IPS DF 4.7 (cell line): ENCODE measurements around the gene CAMK2B.

Source experiments
- DNase-seq: peaks from one replicate; pipeline ENCODE4 v3.0.0-alpha.2; 2013; ENCODE audit warnings: low spot score; ENCODE audit errors: extremely low read depth

Gene CAMK2B

DNA sequence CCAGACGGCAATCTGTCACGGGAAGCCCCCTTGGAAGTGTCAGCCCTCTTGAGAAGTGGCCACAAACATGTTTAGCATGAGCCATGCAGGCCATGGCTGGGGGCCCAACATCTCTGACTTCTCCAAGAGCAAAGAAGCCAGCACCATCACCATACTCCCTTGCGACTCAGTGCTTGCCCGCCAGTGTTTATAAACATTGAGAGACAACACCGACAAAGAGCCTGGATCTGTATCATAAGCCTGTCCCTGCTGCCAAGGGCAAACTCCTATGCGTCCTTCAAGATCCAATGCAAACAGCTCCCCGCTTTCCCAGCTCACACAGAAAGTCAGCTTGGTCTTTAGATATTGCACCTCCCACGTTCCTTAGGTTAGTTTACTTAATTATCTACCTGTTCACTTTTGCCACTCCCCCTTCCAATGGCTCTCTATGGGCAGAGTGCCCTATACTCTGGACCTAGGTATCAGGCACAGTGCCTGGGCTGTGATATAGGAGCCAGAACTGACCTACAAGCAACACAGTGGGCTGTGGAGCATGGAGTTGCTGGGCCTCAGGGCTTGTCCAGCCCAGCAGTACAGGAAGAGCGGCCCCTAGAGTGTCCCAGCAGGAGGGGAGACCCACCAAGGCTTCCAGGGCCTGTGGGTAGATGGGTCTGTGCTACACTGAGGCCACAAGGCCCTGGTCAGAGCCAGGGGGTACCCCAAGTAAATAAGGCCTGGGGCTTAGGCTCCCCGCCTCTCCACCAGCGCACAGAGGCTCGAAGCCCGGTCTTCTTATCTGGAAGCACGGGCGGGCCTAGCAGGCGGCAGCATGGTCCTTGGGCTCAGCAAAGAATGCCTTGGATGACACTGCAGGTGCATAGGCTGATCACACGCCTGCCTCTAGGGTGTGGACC lies 37.7 kb downstream of the CAMK2B start:
- no peak for DNase-seq

DNA sequence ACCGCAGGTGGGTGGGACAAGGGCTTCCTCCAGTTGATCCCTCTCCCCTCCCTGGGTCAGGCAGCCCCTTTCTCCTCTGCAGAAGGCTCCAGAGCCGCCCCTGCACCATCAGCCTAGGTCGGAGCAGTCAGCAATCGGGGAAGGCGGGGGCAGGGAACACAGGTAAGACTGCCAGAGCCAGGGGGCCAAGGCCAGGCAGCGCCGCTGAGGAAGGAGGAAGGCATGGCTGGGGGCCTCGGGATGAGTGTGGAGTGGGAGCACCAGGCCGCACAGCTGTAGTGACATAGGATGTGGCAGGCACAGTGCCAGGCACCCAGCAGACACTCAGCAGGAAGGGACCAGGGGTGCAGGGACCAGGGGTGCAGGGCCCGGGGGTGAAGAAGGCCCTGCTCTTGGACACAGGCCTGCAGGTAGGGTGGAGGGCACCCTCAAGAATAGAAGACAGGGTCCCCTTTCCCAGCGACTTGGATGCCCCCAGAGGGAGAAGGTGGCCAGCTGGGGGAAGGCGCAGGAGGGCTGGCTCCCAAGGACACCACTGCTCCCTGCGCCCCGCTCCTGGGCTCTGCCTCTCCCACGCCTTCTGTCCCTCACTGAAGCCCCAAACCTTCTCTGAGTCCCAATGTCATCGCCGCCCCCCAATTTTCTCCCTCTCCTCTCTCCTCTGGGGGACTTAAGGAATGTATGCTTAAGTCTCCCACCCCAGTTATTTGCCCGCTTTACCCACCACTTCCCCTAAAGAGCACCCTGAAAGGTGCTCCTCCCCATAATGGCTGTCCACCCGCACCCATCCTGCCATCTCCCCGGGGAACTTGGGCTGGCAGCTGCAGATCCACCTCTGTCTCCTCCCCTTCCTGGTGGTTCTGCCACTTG lies 38.5 kb downstream of the CAMK2B start:
- DNase-seq: no peak

DNA sequence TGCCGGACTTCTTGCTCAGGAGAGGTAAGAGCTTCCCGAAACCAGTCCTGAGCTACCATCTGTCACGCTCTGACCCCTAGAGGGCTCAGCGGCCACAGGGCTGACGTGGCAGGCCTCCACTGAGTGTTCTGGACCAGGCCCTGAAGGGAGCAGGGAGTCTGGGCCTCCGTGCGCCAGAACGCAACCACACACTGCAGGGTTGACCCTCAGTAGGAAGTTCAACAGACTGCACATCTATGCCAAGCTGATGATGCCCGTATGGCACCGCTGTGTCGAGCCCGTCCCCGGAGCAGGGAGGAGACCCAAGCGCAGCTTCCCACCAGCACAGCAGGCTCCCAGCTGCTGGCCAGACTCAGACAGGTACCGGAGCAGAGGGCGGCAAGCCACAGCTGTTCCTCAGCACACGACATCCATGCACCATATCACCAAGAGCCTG lies 39.2 kb downstream of the CAMK2B start:
- DNase-seq: no peak

DNA sequence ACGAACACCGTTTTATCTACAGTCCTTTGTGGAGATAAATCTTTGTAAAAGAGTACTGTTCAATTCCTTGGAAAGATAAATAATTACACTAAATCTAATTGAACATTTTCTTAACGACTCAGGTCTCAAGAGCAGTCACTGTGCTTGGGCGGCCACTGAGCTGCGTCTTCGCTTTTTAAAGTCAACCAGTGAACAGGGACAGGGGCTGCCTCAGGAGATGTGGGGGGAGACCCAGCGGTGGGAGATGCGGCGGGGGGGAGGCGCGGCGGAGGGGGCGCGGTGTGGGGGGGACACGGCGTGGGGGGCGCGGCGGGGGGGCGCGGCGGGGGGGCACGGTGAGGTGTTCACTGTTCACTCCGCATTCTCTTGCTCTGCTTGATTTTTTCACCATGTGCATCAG lies 39.8 kb downstream of the CAMK2B start:
- no peak for DNase-seq

DNA sequence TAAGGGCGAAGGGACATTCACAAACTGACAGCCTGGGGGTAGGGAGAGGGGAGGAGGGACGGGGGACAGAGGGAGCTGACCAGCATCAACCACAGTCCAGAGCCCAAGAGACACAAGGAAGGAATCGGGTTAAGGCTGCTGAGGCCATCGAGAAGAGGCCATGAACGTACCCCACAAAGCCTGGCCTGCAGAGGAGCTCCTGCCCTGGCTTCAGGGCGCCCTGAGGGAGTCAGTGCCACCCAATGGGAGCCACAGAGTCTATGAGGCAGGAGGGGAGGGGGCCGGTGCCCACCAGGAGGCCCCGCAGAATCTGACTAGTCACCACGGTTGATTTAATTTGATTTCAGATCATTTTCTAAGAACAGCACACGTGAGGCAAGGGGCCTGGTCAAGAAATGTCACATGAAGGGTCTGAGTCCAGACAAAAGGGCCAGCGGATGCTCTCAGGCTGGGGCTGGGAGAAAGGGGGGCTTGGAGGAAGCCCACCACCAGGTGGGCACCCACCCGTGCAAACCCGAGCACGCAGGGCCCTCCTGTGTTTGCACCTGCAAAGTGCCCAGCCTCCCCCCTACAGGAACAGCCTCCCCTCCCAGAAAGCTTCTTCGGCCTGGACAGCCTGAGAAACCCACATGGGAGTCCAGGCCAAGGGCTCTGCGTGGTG lies 40.4 kb downstream of the CAMK2B start:
- no peak for DNase-seq

DNA sequence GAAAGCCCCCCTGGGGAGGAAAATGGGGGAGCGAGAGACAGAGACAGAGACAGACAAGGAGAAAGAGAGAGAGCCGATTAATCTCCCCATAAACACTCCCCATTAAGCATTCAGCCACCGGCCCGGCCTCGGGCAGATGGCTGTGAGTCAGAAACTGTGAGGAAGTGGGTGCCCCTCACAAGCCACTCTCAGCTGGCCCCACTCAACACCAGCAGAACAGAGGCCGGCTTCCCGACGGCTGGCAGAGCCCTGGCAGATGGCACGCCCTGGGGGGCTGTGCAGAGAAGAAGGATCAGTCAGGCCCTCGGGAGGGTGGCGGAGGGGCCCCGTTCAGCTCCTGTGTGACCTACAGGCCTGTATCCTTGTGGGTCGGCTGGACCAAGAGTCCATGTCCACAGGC lies 41.2 kb downstream of the CAMK2B start:
- DNase-seq: no peak

- DNase-seq: no peak
Measured at GRCh38 chr7:44283381-44284211, 41.8 kb downstream of the CAMK2B start.

GRCh38 chr7:44282601-44283171 lies 42.7 kb downstream of the CAMK2B start:
- DNase-seq: no peak

GRCh38 chr7:44281811-44282600 lies 43.4 kb downstream of the CAMK2B start:
- no peak for DNase-seq

- DNase-seq: no peak
Measured at GRCh38 chr7:44280993-44281721, 44.2 kb downstream of the CAMK2B start.

DNA sequence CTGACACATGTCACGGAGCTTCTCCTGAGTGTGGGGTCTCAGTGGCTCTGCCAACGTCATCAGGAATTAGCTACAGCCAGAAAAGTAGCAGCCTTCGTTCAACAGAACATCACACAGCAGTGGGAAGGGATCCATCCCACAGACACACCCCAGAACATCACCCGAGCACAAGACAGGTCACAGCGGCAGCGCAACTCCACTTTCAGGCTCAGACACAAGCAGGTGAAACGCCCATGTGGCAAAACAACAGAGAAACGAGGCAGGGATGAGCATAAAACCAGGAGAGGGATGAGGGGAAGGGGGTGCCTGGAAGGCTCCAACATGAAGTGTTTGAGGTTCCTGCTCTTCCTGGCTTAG lies 44.8 kb downstream of the CAMK2B start:
- no peak for DNase-seq

- DNase-seq: no peak
Measured at GRCh38 chr7:44279731-44280505, 45.5 kb downstream of the CAMK2B start.

- DNase-seq: no peak
Measured at GRCh38 chr7:44279286-44279685, 46.1 kb downstream of the CAMK2B start.

DNA sequence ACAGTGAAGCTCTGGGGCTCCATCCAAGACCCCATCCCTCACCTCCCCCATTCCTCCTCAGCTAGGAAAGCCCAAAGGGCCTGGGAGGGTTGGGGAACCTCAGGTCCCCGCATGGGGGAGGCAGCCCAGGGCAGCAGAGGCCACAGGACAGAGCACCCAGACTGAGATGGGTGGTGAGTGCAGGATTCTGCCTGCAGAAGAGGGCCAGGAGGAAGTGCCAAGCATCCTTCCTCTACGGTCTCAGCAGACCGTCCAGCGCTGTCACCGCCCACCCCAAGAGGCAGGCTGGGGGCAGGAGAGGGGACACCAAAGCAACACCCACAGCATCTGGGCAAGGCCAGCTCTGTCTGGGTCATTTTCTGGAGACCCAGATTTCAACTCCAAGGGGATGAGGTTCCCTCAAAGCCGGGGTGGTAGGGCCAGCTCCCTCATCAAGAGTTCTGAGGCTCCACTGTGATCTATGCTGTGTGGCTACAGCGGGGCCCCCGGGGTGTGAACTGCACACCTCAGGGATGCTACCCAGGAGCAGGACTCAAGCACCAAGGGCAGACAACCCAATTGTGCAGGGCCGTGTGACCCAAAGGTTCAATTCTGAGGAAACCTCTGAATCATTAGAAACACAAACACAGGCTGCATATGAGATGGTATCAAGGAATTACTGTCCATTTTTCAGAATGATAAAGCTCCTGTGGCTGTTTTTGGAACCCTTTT lies 46.8 kb downstream of the CAMK2B start:
- DNase-seq: no peak

- DNase-seq: no peak
Measured at GRCh38 chr7:44277851-44278250, 47.5 kb downstream of the CAMK2B start.

GRCh38 chr7:44277391-44277790 lies 48.0 kb downstream of the CAMK2B start:
- no peak for DNase-seq

GRCh38 chr7:44276571-44277221 lies 48.7 kb downstream of the CAMK2B start:
- DNase-seq: no peak
